Activated CD8-positive, alpha-beta memory T cell treated with anti-CD3 and anti-CD28 coated beads, Interleukin-2, amount 50 U/mL, for 1 hour (primary cell): ENCODE measurements around the gene PRM2.

Source experiments
- DNase-seq: peaks from one replicate; pipeline ENCODE4 v3.0.0-alpha.2; 2020; ENCODE audit errors: extremely low read depth

The PRM2 gene

DNA sequence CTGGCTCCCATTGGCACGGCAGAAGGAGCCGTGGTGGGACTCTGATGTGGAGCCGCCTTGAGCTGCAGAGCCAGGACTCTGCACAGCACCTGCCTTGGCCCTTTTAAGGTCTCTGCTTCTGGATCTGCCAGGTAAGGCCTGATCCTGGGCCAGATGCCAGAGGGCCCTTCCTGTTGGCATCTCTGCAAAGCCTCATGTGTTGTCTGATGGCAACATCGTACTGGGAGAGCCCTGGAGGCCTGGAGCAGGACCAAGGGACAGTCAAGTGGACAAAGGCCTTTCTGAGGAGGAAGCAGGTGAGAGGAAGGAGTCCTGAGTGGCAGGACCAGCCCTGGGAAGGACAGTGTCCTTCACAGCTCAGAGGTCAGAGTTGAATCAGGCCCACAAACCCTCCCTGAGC, 46.4 kb downstream of the PRM2 start:
- DNase-seq, result no peak

DNA sequence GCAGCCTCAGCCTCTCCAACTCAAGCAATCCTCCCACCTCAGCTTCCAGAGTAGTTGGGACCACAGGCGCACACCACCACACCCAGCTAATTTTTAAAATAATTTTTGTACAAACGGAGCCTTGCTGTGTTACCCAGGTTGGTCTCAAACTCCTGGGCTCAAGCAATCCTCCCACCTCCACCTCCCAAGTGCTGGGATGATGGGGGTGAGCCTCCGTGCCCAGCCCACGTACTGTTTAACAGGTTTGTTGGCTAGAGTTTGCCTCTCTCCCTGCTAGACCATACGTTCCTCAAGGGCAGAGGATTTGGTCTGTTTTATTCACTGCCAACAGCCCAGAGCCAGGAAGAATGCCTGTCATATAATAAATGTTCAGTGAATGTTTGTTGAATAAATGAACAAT, 46.8 kb downstream of the PRM2 start:
- no peak for DNase-seq

DNA sequence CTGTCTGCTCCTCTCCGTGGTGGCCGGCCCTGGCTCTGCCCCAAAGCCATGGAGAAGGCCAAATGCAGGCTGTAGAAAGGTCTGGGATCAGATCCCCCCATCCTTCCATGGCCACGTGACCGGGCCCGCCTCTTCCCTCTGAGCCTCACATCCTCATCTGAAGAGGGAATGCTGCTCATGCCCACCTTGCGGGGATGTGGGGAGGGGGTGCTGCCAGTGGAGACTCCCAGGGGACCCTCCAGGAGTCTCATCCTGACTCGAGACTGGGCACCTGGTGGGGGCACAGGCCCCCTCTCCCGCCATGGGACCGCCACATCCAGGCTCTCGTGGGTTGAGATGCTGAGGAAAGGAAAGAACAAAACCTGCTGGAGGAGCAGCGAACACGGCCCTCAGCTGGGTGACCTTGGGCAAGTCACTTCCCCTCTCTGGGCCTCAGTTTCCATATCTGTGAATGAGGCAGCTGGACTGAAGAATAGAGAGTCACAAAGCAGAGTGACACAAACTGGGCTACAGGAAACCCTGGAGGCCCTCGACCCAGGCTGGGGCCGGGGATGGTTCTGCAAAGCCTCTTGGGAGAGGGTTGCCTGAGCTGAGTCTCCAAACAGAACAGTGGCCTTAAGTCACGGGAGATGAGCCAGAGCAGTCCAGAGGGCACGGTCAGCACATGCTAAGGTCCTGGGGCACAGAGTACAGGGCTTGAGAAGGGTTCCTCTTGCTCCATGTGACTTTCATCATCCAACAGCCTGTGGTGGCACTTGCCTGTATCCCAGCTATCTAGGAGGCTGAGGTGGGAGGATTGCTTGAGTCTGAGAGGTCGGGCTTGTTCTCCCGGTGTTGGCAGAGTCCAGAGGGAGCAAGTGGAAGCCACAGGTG, 50.4 kb downstream of the PRM2 start:
- DNase-seq, result no peak
